LNCaP clone FGC (cell line): Measurements from ENCODE around the gene NPFFR1.

ENCODE experiments used
- DNase-seq: peaks from one replicate; pipeline ENCODE4 v3.0.0-alpha.2; 2011; ENCODE audit warnings: low read depth
- H3K4me3 ChIP-seq: 2 replicates; pipeline ENCODE4 v1.5.1; 2011; ENCODE audit warnings: mild to moderate bottlenecking, low read depth, low read length, control low read depth
- CTCF ChIP-seq: IDR thresholded peaks from 2 replicates; pipeline ENCODE4 v1.5.1; 2012; ENCODE audit warnings: mild to moderate bottlenecking; ENCODE audit not compliant: control insufficient read depth, insufficient read depth; ENCODE audit errors: extremely low read depth

Gene NPFFR1

GRCh38 chr10:70315276-70315675, 31.5 kb upstream of the NPFFR1 start:
- H3K4me3 ChIP-seq, result no peak overlapping the region
- DNase-seq, result no peak
- TF ChIP-seq CTCF, result no peak

GRCh38 chr10:70312972-70313371, 29.2 kb upstream of the NPFFR1 start:
- no peak overlapping the region for H3K4me3 ChIP-seq
- no peak for DNase-seq
- TF ChIP-seq CTCF, result no peak

DNA sequence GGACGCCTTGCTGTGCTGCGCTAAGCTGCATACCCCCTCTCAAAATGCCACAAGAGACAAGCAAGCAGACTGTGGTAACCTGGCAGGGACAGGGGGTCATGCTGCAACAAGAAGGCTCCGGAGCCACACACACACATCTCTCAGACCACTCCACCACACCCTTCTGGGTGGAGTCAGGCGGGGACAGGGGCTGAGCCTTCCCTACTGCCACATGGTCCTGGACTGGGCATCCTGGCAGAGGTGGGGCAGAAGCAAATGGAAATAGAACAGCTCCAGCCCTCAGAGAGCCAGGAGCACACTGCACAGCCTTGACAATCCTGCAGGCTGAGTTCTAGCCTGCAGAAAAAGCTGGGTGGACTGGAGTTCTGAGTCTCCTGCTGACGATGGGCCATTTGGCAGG, 28.4 kb upstream of the NPFFR1 start:
- H3K4me3 ChIP-seq, result no peak overlapping the region
- TF ChIP-seq CTCF, result no peak
- DNase-seq, result no peak

- no peak for TF ChIP-seq CTCF
- no peak for DNase-seq
- no peak overlapping the region for H3K4me3 ChIP-seq
Measured at GRCh38 chr10:70311698-70312097, 27.9 kb upstream of the NPFFR1 start.

GRCh38 chr10:70309661-70310060, 25.9 kb upstream of the NPFFR1 start:
- no peak for DNase-seq
- TF ChIP-seq CTCF, result no peak
- no peak overlapping the region for H3K4me3 ChIP-seq

GRCh38 chr10:70308121-70309060, 24.6 kb upstream of the NPFFR1 start:
- no peak overlapping the region for H3K4me3 ChIP-seq
- no peak for DNase-seq
- TF ChIP-seq CTCF, result no peak
